LHCN-M2 (cell line): ENCODE data around the gene EFCAB9. TPM values are rescaled to one million over a fixed set of nuclear protein-coding genes. Genes with fewer than 3 reads are reported as not detected.

Source experiments
- DNase-seq: peaks from one replicate; pipeline ENCODE4 v3.0.0-alpha.2; 2012; ENCODE audit warnings: low read depth
- total RNA-seq: library from RNA; depleted of rRNA; stranded (reverse); fragments of >200 nt; gene quantifications from 2 replicates; pipeline ENCODE4 v1.2.3, GENCODE V29; 2014

Gene EFCAB9
- total RNA-seq, 1 experiment from 2014 or later = not detected

- no peak for DNase-seq
These were observed 28.5 kb upstream of the EFCAB9 start for GRCh38 chr5:172165465-172165864.

DNA sequence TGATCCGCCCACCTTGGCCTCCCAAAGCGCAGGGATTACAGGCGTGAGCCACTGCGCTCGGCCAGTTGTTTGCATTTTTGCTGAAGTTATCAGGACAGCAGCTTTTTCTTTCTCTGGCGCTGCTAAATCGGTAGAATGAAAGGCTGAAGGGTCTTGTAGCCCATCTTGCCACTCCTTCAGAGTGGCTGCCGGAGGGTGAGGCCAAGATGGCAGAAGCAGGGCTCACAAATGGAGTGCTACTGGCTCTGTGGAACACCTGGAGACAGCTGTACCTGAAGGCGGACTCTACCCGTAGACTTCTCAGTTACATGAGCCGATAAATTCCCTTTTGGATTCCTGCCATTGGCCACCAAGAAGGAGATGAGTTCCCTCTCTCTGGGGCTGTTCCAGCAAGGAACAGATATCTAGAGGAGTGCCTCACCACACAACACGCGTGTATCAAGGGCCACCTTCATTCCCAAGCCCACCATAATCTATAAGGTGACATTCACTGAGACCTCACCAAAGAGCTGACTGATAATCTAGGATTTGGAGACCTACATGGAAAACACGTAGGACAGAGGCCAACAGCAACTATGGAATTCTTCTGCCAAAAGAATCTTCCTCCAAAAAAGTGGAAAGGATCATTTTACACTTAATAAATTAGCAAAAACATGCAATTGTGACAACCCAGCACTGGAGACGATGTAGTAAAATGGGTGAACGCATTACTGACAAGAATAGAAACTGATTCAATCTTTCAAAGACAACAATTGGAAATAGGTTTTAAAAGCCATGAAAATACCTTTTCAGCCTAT, 27.7 kb upstream of the EFCAB9 start:
- no peak for DNase-seq

GRCh38 chr5:172167895-172168294, 26.1 kb upstream of the EFCAB9 start:
- no peak for DNase-seq

- no peak for DNase-seq
These were observed 25.7 kb upstream of the EFCAB9 start for GRCh38 chr5:172168311-172168710.

DNA sequence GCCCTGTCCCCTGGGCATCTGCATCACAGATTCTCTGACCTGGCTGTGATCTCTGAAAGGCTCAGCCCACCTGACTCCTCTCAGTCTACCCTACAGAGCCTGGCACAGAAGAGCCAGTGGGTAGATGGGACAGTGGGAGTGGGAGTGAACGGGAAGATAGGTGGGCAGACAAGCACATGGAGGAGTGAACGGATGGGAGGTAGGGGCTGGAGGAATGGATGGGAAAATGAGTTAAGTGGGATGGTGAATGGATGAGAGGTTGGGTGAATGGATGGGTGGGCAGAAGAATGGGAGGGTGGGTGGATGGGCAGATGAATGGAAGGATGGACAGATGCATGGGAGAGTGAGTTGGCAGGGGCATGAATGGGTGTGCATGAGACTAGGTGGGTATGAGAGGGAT, 24.8 kb upstream of the EFCAB9 start:
- DNase-seq = no peak

GRCh38 chr5:172170251-172170701, 23.7 kb upstream of the EFCAB9 start:
- DNase-seq = no peak

DNA sequence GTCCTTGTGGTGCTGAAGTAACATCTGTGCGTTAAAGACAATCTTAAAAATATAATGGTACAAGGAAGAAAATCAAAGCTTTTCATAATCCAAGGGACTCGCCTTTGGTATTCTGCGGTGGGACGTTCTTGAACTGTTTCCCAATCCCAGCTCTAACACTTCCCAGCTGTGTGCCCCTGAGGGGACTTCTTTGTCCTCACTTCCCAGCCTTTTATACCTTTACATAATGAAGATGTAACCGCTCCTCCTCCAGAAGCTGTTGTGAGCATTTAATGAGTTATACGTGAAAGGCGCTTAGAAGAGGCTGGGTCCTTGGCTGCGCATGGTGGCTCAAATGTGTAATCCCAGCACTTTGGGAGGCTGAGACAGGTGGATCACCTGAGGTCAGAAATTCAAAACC, 22.9 kb upstream of the EFCAB9 start:
- DNase-seq = no peak

GRCh38 chr5:172172912-172173563, 20.9 kb upstream of the EFCAB9 start:
- no peak for DNase-seq

DNA sequence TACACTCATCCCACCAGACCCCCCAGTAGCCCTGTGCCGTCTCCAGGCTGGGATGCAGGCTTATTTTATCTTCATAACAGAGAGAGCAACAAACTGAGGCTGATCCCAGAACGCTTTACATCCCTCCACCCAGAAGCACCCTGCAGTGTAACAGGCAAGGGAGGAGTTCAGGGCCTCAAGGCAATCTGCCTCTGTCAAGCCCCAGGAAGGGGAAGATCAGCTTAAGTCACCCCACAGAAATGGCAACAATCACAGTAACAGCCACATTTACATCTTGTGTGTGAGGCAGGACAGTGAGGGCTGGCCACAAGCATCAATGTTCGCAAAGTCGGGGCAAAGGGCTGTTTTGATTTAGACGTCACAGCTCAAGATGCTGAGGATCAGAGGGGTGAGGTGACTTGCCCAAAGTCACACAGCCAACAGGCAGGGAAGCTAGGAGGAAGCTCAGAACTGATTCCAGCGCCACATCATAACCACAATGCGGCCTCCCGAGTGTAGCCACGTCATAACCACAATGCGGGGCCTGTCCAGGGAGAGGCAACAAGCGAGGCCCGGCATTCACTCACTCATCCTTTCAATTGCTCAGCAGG, 20.3 kb upstream of the EFCAB9 start:
- peak; percentile 40 for DNase-seq

DNA sequence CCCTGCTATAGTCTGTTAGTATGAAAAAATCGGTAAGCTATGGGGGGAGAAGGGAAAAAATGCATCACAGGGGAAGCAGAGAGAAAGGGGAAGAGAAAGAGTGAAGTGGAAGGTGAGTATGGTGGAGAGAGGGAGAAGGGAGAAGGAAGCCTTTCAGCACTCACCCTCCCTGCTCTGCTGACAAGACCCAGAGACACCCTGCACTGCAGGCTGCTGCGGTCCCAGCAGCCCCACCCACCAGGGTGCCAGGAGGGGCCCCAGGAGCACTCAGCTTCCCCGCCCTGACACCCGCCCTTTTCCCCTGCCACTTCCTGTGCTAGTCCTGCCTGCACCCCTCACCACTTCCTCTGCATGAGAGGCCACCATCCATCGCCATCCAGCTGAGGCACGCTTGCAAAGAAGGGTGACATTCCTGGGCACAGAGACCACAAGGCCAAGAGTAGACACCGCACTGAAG, 18.7 kb upstream of the EFCAB9 start:
- no peak for DNase-seq

DNA sequence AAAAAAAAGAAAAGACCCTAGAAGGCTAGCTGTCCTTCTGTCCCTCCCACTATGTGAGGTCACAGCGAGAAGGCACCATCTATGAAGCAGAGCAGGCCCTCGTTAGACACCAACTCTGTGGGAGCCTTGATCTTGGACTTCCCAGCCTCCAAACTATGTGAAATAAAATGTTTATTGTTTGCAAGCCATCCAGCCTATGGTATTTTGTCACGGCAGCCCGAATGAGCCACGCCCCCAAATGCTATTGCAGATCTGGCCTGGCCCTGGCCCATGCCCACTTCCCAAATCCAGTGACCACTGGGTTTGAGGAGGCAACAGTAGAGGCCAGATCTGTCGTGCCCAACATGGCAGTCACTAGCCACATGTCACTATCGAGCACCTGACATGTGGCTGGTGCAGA, 16.8 kb upstream of the EFCAB9 start:
- no peak for DNase-seq

DNA sequence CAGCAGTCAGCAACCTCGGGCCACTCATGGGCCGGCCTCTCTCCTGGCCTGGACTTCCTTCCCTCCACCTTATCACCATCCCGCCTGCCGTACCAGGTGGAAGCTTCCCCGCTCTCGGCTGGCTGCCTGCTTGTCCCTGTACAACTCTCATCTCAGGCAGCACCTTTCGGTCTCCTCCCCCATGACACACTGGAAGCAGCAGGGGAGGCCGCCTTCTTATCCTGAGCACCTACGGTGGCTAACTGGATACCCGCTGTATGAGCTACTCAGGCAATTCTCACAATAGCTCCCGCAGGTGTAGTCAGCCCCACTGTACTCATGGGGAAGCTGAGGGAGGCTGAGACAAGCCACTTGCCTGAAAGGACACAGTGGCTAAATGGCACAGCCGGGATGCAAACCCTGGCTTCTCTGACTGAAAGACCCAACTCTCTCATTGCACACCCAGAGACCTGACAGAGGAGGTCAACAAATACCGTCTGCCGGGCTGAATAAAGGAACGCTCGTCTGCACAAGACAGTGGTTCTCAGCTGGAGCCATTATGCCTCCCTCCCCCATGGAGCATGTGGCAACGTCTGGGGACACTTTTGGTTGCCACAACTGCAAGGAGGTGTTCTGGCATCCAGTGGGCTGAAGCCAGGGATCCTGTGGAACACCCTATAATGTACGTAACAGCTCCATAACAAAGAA, 15.5 kb upstream of the EFCAB9 start:
- no peak for DNase-seq

DNA sequence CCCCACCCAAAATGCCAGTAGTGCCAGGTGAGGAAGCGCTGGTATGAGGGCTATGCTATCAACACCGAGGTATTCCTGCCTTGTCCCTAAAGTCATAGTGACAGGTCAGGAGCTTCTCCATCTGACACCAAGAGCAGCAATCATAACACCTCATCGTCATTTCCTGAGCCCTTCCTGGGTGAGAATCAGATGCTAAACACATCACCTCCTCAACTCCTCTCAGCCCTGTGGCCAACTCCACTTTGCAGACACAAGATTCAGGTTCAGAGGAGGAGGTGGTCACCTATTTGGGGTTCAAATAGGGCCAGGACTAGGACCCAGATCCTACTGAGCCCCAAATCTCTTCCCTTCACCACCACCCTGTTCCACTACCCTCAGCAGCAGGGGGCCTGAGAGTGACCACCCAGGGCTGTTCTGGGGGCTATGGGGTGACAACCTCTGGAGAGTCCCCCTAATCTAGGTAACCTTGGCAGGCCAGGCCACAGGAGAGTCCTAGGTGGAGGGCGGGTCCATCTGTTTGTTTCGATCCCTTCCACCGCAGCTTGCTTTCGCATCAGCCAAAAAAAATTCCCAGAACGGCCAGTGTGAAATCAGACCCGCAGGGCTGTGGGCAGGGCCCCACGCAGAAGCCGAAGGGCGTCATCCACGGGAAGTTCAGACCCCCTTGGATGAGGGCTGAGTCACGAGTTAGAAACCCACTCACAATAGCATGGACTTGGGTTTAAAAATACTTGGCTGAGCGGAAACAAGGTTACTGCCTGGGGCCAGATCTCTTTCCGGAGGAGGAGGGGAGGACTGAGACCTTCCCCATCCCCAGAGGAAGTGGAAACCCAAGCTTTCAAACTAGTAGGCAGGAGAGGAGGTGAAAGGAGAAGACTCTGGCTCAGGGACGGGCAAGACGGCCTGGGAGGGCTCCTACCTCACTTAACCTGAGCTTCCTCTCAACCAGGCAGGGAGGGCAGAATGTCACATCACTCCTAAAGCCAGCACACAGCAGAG, 14.7 kb upstream of the EFCAB9 start:
- no peak for DNase-seq

DNA sequence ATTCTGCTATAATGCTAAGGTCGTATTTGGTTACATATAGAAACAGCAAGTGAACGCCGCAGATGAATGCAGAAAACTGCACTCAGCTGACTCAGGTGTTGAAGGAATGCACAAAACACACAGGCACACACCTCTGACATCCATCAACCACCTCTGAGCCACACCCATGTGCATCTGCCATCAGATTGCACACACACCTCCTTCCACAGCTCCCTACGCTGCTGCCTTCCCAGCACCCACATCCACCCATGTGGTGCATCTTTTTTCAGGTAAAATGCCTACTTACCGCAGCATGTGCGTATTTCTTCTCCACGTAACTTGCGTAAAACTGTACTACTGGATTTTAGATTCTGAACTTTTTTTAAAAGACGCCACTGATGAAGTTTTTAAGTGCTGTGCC, 13.0 kb upstream of the EFCAB9 start:
- DNase-seq = no peak

- no peak for DNase-seq
These were observed 11.7 kb upstream of the EFCAB9 start for GRCh38 chr5:172182291-172182690.

DNA sequence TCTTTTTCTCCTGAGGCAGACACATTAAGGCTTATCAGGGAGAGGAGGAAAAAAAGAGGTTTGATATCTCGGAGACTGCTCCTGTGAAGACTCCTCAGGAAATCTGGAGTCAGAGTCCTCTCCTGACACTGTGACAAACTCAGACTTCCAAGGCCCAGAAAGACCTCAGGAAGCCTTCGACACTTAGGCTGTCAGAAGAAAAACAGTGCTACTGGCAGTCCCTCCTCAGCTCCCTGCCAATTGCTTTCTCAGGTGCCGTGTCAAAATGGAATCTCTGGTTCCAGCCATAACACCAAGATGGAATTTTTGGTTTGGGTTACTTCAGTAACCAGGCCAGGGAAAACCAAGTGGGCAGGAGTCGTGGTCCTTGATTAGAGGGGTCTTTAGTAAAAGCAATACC, 10.1 kb upstream of the EFCAB9 start:
- no peak for DNase-seq

DNA sequence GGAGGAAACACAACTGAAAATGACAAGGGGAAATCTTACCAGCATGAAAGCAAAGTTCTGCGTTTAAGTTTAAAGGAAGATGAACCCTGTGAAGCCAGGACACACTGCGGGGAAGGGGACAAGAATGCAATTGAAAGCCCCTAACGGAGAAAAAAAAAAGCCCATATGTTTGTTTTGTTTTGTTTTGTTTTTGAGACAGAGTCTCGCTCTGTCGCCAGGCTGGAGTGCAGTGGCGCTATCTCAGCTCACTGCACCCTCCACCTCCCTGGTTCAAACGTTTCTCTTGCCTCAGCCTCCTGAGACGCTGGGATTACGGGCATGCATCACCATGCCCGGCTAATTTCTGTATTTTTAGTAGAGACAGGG, 8.9 kb upstream of the EFCAB9 start:
- no peak for DNase-seq

DNA sequence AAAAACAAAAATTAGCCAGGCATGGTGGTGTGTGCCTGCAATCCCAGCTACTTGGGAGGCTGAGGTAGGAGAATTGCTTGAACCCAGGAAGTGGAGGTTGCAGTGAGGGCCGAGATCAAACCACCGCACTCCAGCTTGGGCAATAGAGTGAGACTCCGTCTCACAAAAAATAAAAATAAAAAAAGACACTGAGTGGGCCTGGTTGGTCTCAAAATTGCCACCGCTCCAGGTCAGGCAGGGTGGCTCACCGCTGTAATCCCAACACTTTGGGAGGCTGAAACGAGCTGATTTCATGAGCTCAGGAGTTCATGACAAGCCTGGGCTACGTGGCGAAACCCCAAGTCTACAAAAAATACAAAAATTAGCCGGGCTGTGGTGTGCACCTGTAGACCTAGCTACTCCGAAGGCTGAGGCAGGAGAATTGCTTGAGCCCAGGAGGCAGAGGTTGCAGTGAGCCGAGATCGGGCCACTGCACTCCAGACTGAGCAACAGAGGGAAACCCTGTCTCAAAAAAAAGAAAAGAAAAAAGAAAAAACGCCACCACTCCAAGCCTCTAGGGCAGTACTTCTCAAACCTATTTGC, 7.8 kb upstream of the EFCAB9 start:
- DNase-seq = no peak

- peak; percentile 52 for DNase-seq
These were observed 6.6 kb upstream of the EFCAB9 start for GRCh38 chr5:172187118-172188032.
